Kidney (tissue), 14 donors: ENCODE data around the gene ERAS. TPM values are rescaled to one million over a fixed set of nuclear protein-coding genes. Genes with fewer than 3 reads are reported as not detected.

Experiments
- DNase-seq, 5 donors: peaks; one replicate each; pipeline ENCODE4 v3.0.0-alpha.2; 2013 to 2020
- FAIRE-seq: peaks from 2 replicates; lab custom pipeline; 2012; peaks lifted over from hg19 to GRCh38; lab: Jason Lieb, UNC
- H3K27ac ChIP-seq, 2 donors: one replicate each; pipeline ENCODE4 v1.7.0; 2013; ENCODE audit warnings: low read depth in 2 of 2, low read length in 2 of 2, inconsistent platforms in 1 of 2
- H3K27me3 ChIP-seq: one replicate; pipeline ENCODE4 v1.7.1; 2013; ENCODE audit warnings: low read length, inconsistent platforms; ENCODE audit not compliant: control insufficient read depth, insufficient read depth
- H3K36me3 ChIP-seq, 3 donors: one replicate each; pipeline versions ENCODE4 v1.7.0 to v1.7.1; 2013; ENCODE audit warnings: low read length in 3 of 3, control low read depth in 1 of 3, inconsistent platforms in 1 of 3; ENCODE audit not compliant: insufficient read depth in 3 of 3, control insufficient read depth in 2 of 3
- H3K4me1 ChIP-seq, 3 donors: one replicate each; pipeline versions ENCODE4 v1.7.0 to v1.7.1; 2013; ENCODE audit warnings: low read length in 3 of 3, inconsistent platforms in 1 of 3, low read depth in 1 of 3; ENCODE audit not compliant: control insufficient read depth in 2 of 3, insufficient read depth in 2 of 3
- H3K4me3 ChIP-seq, 3 donors: one replicate each; pipeline versions ENCODE4 v1.7.0 to v1.8.1; 2013; ENCODE audit warnings: low read length in 3 of 3, control low read depth in 1 of 3, inconsistent platforms in 1 of 3
- H3K9ac ChIP-seq, 3 donors: one replicate each; pipeline versions ENCODE4 v1.7.0 to v1.7.1; 2013; ENCODE audit warnings: low read length in 3 of 3, control low read depth in 1 of 3, inconsistent platforms in 1 of 3
- H3K9me3 ChIP-seq, 3 donors: one replicate each; pipeline versions ENCODE4 v1.7.0 to v1.7.1; 2013; ENCODE audit warnings: low read length in 3 of 3, control low read depth in 1 of 3, inconsistent platforms in 1 of 3; ENCODE audit not compliant: control insufficient read depth in 2 of 3, insufficient read depth in 1 of 3
- intact Hi-C: fragments of 100-400 bp; cut with DNase I; formaldehyde crosslinking; loops from one replicate; pipeline ENCODE4 v1.11.1; 2022
- polyA plus RNA-seq: library from polyadenylated mRNA; stranded (reverse); fragments of 350-450 nt; fragmentation: Illumina TruSeq; extraction: RNeasy Lipid Tissue Mini Kit (QIAGEN cat#74804); gene quantifications from one replicate; pipeline ENCODE4 v1.2.3, GENCODE V29; 2014; ENCODE audit warnings: low read depth, low replicate concordance; ENCODE audit not compliant: insufficient read depth
- total RNA-seq: library from RNA; stranded (reverse); fragmentation: NEBNext Ultra II Directional; extraction: Animal tissue kit (Norgen Biotek cat#: 25700); gene quantifications from one replicate; pipeline ENCODE4 v1.2.1, GENCODE V29; 2021
- TF ChIP-seq, protein P1 (sequence below): IDR thresholded peaks from 3 replicates; pipeline ENCODE4 v1.5.1; 2012; ENCODE audit warnings: mild to moderate bottlenecking, moderate library complexity, borderline replicate concordance; ENCODE audit not compliant: insufficient read depth; ENCODE audit errors: extremely low read depth
- donor health status: control.
- donor health status: control.
- donor health status: control.
- donor health status: control.
- donor health status: control.
- donor health status: DM: yes; HTN: yes; CAD: no.
- donor health status: Normal renal cell carcinoma (clear cell type).

ERAS gene
- total and polyA plus RNA-seq, 2 donors from 2014 or later = 0.19 to 0.43 TPM

DNA sequence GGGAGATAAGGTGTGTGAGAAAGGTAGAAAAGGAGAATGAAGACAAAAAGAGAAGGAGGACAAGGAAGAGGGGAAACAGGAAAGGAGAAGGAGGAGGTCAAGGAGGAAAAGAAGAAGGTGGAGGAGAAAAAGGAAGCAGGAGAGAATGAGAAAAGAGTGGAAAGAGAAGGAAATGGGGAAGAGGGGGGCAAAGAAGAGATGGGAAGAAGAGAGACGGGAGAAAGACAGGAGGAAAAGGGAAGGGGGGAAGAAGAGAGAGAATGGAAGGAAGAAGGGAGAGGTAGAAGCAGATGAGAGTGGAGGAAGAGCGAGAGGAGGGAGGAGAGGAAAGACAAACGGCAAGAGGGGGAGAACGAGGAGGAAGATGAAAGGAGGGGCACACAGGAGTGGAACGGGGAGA, 35.8 kb upstream of the ERAS start:
- Histone ChIP-seq H3K4me1 (no peaks in the 10 kb centered on the region), H3K36me3 (no peaks in the 10 kb centered on the region), H3K27me3 (no peaks in the 10 kb centered on the region), H3K9me3 (no peaks in the 10 kb centered on the region), H3K4me3 (no peak overlapping the region), H3K9ac (no peak overlapping the region), H3K27ac (no peak overlapping the region)
- no peak for DNase-seq
- intact Hi-C loops = no loop called here
- FAIRE-seq = no peak
- TF ChIP-seq, protein P1, sequence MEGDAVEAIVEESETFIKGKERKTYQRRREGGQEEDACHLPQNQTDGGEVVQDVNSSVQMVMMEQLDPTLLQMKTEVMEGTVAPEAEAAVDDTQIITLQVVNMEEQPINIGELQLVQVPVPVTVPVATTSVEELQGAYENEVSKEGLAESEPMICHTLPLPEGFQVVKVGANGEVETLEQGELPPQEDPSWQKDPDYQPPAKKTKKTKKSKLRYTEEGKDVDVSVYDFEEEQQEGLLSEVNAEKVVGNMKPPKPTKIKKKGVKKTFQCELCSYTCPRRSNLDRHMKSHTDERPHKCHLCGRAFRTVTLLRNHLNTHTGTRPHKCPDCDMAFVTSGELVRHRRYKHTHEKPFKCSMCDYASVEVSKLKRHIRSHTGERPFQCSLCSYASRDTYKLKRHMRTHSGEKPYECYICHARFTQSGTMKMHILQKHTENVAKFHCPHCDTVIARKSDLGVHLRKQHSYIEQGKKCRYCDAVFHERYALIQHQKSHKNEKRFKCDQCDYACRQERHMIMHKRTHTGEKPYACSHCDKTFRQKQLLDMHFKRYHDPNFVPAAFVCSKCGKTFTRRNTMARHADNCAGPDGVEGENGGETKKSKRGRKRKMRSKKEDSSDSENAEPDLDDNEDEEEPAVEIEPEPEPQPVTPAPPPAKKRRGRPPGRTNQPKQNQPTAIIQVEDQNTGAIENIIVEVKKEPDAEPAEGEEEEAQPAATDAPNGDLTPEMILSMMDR = no peak

DNA sequence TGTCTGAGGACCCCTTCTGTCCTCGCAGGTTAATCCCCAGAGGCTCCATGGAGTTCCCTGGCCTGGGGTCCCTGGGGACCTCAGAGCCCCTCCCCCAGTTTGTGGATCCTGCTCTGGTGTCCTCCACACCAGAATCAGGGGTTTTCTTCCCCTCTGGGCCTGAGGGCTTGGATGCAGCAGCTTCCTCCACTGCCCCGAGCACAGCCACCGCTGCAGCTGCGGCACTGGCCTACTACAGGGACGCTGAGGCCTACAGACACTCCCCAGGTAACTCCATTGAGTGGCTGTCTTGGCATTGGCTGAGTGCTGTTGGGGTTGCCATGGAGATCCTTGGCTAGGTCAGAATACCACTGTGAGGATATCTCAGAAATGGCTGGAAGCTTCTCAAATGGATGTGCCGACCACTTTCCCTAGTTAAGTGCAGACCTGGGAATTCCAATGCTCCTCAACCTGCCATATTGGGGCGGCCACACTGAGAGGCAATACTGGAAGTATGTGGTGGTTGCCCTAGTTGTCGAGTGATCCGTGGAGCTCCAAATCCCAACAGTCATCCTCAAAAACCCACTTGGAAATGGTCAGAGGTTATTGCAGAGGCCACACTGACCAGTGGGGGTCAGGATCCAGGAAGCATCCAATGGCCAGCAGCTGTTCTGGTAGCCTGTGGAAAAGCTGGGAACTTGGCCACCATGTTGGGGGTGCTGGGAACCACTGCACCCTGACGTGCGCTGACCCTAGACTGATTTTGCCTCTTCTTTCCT, 35.1 kb upstream of the ERAS start:
- no peaks in the 10 kb centered on the region for H3K9me3 ChIP-seq
- FAIRE-seq = no peak
- TF ChIP-seq, protein P1 = no peak
- no peak overlapping the region for H3K27ac ChIP-seq
- no peak overlapping the region for H3K9ac ChIP-seq
- no peaks in the 10 kb centered on the region for H3K27me3 ChIP-seq
- DNase-seq = no peak
- H3K36me3 ChIP-seq = no peaks in the 10 kb centered on the region
- H3K4me3 ChIP-seq = no peak overlapping the region
- intact Hi-C loops = no loop called here
- no peaks in the 10 kb centered on the region for H3K4me1 ChIP-seq

DNA sequence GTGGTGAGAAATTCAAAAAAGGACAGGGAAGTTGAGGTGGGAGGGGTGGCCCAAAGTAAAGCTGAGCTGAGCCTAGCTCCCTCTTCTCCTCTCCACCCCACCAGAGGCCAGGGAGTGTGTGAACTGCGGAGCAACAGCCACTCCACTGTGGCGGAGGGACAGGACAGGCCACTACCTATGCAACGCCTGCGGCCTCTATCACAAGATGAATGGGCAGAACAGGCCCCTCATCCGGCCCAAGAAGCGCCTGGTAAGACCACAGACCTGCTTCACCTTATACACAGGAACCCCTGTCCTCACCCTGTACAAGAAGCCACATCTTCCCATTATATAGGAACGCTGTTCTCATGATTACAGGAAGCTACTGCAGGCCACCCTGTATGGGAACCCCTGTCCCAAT, 34.1 kb upstream of the ERAS start:
- Histone ChIP-seq H3K9me3 (no peaks in the 10 kb centered on the region), H3K4me3 (no peak overlapping the region), H3K27ac (no peak overlapping the region), H3K27me3 (no peaks in the 10 kb centered on the region), H3K36me3 (no peaks in the 10 kb centered on the region), H3K4me1 (no peaks in the 10 kb centered on the region), H3K9ac (no peak overlapping the region)
- FAIRE-seq (no peak), DNase-seq (no peak)
- TF ChIP-seq, protein P1 = no peak
- intact Hi-C loops = no loop called here
